Amniotic stem cell (primary cell): Measurements from ENCODE around the gene INPP5A.
"Not testable (repeated sequence)": the region's sequence is repeated elsewhere in the genome, so short reads cannot be mapped to it uniquely, and the experiment has no call there.

Experiments
- DNase-seq: peaks from one replicate; lab custom pipeline; 2025; lab: John Stamatoyannopoulos, UW

INPP5A gene

DNA sequence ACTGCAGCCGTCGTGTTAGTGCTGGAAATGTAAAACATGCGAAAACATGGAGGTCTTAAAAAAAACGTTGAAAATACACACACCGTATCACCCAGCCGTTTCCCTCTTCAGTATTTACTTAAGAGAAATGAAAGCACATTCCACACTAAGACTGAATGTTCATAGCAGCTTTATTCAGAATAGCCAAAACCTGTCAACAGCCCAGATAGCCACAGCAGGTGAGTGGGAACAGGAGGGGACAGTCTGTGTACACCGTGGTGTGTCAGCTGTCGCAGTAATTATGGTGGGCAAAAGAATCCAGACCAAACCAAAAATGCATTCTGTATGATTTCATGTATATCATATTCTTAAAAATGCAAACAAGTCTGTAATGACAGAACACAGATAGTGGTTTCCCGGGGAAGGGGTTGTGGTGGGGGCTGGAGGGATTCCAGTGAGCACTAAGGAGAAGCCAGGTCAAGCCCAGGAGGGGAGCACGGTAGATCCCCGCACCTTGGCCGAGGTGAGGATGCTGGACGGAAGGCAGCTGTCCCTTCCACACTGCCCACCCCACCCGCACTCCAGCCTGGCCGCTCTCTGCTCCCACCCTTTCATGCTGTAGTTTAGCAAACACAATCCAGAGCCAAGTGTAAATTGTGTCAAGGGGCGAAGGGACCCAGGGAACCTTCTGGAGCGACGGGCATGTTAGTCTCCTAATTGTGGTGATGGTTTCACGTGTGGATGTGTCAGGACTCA, 124.8 kb downstream of the INPP5A start:
- DNase-seq = no peak

DNA sequence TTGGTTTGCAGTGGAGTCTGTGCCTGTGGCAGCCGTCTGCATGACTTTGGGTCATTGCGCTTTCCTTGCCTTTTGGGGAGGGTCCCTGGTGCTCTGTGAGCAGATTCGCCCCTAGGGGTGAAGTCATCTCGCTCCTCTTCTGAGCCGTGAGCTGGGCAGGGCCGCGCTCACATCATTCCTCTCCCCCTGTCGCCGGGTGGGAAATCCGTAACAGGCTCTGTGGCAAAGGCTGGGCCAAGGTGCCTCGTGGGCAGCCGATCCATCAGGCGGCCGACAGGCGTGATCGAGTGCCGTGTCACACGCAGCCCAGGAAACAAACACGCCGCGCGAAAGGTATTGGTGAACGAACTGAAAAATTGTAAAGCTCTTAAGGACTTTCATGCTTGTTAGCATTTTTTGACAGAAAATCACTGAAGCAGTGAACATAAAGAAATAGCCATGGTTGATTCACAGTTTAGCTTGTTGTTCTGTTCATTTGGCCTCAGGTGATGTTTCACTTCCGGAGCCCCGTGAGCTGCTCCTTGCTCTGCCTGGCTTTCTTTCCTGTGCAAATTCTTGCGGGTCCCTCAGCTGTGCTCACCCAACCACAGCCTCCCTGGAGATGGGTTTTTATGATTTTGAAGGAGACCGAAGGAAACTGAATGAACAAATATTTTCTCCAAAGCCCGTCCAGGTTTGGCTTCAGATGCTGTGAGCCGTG, 126.2 kb downstream of the INPP5A start:
- DNase-seq = no peak

DNA sequence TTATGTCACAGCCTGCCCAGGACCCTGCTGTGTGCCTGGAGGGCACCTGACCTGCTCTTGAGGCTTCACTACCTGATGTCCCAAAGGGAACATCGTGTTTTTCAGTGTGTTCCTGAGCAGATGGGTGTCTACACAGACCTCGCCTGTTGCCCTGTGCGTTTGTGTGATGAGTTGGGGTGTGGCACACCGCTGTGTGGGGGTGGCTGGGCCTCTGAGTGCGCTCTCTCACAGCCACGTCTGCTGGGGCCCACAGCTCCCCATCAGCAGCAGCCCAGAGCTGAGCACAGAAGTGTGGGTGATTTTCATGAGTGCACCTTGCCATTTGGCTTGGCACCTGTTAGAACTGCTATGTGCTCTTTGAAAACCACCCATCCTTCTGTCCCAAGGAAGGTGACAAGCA, 126.8 kb downstream of the INPP5A start:
- no peak for DNase-seq

DNA sequence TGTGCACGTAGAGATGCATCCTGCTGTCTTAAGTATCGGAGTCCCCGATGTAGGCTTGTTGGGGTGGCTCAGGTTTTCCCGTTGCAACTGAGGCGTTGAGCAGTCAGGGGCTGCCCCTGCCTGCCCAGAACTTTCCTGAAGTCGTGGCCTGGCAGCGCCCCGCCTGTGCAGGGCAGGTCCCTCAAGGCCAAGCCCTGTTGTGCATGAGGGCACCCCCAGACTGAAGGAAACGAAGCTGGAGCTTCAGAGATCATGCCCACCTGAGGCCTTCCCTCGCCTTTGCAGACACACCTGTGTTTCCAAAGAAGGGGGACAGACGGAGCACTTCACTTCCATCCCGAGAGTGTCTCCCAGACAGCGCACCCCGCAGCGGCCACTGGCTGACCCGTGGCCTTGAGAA, 127.3 kb downstream of the INPP5A start:
- no peak for DNase-seq

DNA sequence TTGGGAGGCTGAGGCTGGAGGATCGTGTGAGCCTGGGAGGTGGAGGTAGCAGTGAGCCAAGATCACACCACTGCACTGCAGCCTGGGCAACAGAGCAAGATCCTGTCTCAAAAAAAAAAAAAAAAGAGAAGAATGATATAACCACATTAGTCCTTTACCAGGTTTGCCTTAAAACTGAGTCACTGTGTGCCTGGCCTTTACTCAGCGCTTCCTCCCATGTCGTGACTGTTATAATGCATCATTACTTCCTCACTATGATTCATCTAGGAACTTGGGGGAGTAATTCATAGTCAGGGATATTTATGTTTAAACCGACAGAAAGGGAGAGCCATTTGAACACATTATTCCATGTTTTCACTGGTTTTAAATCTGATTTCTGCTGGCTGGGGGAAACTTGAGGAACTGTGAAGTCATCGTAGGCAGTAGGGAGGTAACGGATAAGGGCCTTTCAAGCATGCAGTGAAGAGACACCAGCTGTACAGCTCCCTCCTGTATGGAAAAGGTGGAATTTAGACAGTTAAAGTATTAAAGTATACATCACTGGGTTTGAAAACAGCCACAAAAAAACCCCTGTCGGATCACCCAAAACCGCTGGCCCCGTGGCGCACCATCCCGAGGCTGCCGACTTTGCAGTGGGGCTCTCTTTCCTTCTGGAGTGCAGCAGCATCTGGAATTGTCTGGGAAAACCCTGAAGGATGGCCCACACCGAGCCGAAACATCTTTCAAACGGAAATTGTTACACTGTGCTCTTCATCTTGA, 128.5 kb downstream of the INPP5A start:
- DNase-seq = peak; percentile 56

DNA sequence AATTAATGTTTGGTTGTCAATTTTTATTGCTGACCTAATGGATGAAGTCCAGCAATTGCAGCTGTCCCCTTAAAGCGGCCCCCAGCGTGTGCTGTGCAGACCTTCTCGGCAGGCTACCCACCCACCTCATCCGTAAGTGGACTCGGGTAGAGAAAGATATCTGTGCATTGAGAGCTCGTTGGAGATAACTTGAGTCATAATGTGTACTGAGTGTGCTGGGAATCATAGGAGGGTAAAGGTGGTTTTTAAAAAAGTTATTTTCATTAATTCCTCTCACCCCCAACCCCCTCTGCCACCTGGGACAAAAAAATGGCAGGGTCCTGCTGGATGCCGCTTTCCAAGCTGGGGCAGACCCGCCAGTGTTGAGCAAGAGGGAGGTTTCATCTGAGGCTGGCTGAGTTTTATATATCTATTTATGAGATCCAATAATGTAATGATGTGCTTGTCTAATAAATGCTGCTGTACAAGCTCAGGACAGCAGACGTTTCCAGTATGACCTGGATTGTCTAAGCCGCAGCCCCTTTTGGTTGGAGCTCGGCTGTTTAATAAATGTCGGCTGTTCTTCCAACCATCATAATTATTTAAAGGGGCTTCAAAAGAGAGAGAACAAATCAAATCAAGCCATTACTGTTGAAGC, 129.2 kb downstream of the INPP5A start:
- DNase-seq = no peak

DNA sequence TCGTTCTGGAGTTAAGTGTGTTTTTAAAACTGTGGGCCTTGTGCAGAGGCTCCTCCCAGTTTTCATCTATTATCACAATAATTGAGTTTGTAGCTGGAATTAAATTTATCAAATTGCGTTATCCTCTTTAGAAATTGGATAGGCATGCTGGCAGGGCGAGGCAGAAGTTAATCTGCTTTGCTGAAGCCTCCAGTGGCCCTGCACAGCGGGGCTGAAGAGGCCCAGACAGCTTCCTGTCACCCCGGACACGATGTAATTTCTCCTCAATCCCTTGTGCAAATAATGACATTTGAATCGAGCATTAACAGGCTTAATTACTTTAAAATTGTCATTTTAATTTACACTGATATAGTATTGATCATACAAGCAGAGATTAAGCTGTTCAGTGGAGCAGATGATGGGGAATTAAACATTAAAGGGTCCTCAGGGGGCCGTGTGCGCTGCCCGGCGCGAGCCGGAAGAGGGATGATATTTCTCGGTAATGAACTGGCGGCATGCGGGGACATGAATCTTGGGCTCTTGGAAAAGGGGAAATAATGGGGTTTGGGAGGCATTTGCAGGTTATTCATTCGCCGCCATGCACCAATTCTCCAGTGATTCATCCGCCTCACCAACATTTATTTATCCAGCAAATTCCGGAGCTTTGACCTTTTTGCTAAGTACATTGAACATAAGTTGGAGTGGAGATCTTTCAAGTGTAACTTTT, 129.9 kb downstream of the INPP5A start:
- no peak for DNase-seq

DNA sequence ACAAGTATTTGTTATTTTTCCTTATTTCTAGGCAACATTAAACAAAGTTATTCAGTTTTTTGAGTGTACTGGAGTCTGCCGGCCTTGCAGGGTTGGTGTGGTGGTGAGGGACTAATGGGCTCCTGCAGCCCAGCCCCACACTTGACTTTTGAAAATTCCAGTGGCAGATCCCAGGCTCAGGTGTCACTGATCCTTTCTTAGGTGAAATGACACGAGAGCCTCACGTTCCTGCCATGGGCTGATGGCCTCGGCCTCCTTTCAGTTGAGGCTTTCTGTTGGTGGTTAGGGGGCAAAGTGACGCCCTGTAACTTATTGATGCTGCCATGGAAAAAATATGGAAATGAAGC, 130.4 kb downstream of the INPP5A start:
- DNase-seq = no peak

DNA sequence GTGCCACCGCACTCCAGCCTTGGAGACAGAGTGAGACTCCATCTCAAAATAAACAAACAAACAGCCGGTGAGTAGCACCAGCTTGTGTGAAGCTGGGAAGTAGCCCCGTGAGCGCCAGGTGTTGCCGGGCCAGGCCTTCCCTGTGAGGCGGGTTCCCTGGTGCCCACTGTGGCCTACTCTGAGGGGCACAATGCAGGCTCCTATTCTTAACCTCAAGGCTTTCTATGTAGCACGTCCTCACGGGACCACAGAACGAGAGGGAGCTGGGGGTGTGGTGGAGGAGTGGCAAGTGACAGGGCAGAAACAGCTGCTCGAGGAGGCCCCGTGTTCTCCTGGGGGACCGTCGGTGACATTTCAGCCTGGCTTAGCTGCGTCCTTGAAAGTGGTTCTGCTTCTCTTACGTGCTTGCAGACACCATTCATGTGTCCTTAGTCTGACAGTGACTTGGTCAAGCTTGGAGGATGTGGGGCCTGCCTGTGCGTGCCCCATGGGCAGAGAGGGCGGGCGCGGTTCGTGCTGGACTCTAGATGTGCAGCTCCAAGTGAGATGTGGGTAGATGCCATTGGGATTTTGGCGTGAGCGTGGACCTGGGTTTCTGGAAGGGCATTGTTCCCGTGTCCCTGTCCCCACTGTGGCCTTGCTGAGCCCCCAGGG, 131.7 kb downstream of the INPP5A start:
- DNase-seq = no peak

DNA sequence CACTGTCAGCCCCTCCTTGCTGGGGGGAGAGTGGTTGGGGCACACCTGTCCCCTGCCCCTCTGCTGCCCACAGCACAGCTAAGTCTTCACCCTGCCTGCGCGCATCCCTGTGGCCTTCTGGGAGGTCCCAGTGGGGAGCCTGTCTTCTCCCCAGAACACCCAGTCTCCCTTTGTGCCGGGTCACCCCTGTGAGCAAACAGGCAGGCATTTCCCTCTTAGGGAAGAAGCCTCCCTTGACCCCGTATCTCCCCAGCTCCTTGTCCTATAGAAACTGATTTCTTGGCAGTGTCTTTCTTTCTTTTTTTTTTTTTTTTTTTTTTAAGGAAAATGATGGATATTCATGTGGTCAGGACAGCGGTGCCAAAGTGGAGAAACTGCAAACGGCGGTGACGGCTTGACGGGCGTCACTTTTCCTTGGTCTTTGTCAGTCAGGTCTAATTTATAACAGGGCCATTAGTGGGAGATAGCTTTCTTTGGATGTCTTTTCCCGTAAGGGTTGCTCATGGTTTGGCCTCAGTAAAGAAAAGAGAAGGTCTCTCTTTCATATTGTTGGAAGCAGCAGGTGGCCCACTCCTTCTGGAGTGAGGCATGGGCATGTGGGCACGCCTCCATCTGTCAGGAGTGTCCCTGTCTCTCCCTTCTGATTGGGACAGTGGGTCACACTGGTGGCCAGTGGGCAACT, 133.1 kb downstream of the INPP5A start:
- DNase-seq = no peak

DNA sequence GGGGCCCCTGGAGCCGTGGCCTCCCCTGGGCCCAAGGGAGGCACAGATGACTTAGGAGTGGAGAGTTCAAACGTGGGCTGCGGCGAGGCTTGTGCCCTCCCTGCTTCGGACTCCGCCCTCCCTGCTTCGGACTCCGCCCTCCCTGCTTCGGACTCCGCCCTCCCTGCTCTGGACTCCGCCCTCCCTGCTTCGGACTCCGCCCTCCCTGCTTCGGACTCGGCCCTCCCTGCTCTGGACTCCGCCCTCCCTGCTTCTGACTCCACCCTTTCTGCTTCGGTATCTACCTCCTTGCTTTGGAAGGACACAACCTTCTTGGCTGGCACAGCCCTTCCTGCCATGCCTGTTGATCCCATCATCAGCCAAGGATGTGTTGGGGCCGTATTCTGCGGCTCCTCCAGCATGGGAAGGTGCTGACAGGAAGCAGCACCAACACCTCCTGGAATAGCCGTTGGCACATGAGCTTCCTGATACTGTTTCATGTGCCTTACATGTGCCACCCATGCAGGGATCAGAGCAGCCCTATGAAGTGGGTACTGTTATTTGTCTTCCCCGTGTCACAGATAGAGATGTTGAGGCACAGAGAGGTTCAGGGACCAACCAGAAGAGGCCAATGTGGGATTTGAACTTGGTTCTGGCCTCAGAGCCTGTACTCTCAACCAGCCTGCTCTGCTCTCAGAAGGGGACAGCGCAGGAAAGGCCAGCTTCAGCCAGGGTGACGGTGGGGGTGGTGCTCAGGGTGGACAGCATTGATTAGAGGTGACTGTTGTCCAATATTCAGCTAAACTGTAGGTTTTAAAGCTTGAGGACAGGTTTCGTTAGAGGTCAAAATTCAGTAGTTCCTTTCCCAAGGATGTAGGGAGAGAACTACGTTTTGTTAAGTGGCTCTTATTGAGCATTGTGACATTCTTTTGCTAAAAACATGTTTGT, 133.9 kb downstream of the INPP5A start:
- DNase-seq = no peak

DNA sequence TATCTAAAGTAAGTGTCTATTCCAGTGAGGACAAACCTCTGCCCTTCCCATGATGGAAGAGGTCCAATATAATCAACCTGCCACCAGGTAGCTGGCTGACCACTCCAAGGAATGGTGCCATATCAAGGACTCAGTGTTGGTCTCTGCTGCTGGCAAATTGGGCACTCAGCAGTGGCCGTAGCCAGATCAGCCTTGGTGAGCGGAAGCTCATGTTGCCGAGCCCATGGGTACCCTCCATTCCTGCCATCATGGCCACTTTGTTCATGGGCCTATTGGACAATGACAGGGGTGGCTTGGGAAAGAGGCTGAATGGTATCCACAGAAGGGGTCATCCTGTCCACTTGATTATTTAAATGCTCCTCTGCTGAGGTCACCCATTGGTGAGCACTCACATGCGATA, 136.2 kb downstream of the INPP5A start:
- DNase-seq = not testable (repeated sequence)

DNA sequence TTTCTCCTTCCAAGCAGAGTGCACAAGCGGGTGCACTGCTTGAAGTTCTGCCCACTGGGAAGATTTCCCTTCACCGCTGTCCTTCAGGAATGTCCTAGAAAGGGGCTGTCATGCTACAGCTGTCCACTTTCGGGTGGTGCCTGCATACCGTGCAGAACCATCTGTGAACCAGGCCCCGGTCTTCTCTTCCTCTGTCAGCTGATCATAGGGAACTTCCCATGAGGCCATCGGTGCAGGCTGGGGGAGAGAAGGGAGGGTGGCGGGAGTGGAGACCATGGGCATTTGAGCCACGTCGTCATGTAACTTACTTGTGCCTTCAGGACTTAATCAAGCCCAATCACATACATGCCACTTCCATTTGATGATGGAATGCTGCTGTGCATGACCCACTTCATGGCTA, 136.7 kb downstream of the INPP5A start:
- DNase-seq = no peak

DNA sequence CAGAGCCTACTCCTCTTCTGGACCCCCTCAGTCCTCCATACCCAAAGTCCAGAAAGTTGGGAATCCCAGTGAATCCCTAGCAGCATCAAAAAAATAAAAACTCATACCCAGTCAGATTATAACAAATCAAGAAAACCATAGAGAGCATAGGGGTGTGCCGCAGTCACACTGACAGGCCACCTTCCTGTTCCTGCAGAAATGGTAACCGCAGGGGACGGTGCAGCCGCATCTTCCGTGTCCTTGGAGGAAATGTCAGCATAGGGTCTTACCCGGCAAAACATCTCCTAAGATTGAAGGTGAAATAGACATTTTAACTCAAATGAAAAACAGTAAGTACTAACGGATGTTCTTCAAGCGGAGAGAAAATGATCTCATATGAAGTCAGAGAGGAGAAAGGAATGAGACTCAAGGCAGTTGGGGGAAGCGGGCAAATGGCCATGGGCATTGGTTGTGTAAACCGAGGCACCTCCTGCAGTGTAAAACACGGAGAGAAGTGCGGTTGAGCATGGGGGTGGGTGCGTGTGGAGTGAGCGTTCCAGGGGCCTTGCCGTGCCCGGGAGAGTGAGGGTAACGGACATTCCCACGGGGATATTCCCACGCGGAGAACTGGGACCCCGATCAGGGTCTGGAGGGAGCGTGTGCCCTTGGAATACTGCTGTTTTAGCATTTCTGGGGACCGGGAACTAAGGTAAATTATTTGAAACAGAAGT, 137.6 kb downstream of the INPP5A start:
- no peak for DNase-seq

DNA sequence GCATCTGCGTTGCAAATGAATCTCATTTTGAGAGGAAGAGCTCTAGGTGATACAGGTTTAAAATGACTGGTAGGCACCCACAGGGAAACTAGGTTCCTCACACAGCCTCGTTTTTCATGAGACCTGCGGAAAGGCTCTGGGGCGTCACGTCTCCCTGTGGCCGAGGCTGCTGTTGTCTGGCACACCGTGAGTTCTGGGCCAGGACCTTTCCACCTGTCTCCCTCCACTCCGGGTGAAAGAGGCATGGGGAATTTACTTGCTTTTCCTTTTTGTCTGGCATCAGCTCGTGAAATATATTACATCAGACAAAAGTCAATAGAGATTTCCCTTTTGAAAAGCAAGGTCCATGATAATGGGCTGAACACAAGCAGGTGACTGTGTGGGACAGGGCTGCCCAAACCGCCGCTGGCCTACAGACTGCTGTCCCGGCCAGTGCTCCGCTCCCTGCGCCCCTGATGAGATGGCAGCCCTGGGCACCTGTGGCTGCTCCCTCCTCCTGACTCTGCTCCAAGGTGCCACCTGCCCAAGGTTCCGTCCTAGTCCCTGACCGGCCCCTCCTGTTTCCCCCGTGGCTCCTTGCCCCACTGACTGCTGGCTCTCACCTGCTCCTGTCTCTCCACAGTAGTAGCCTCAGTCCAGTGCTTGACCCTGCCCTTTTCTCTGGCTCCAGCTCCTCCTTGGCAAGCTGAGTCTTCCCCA, 138.8 kb downstream of the INPP5A start:
- DNase-seq = no peak

DNA sequence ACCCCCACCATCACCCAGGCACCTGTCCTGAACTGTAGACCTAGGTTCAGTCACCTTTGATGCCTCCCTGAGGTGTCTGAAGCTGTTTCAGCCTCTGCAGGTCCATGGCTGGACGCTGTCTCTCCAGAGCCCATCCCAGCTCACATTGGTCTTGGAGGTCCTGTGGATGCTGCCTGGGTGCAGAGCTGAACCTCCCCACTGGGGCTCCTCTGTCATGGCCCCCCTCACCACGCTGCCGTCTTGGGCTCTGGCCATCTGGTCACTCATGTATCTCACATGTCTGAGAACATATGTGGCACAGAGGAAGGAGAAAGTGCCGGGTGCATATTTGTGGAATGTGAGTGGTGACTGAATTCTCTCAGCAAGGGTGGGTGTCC, 139.5 kb downstream of the INPP5A start:
- DNase-seq = no peak

DNA sequence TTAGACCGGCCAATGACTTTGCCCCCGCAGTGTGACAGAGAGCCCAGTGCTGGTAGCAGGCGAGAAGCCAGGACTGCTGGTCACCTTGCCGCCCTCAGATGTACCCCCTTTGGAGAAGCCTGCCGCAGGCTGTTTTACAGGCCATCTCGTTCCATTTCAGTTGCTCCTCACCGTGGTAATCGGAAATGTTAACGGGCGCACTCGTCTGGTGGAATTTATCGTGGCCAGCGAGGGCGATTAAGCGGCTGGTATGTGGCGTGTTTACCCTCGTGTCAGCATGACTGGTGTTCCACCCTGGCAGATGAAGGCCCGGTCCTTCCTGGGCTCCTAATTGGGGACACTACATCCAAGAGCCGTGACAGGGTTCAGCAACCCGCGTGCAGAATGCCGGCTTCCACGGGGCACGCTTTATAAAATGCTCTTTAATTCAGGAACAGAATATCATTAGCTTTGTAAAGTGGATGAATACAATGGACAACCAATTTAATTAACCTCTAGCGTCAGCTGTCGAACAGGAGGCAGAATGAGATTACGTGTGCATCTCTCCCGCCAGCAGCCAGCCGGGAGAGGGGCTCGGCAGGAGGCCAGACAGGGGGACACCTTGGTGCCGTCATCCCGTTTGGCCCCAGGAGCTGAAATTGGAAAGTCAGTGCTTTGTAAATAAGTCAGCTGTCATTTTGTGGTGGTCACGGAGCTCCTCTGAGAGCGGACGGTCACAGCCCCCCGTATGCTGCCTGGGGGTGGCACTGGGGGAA, 140.1 kb downstream of the INPP5A start:
- no peak for DNase-seq
